Activated B cell treated with CpG ODN at 0.5 μM for 24 hours (primary cell): ENCODE data around the gene FSTL1. TPM values are rescaled to one million over a fixed set of nuclear protein-coding genes. Genes with fewer than 3 reads are reported as not detected.

Experiments
- ATAC-seq: fragments of 200-7000 bp; cut with Tn5 transposase; one replicate; pipeline ENCODE4 v1.10.0; 2021; ENCODE audit warnings: low read depth, mild to moderate bottlenecking, moderate library complexity
- CTCF ChIA-PET: fragments of 350-600 bp; sonication (Branson Sonifier 250); formaldehyde crosslinking; loops from one replicate; lab custom pipeline; 2021; ENCODE audit warnings: antibody characterized with exemption; lab: Charles Lee
- POLR2A ChIA-PET: fragments of 350-600 bp; sonication (Branson Sonifier 250); formaldehyde crosslinking; loops from one replicate; lab custom pipeline; 2021; ENCODE audit warnings: antibody characterized with exemption; lab: Charles Lee
- DNase-seq: peaks from one replicate; pipeline ENCODE4 v3.0.0; 2022
- H3K27ac Mint-ChIP-seq: one replicate; pipeline ENCODE4 v1.8.0; 2020; ENCODE audit warnings: mixed read lengths
- H3K27me3 Mint-ChIP-seq: one replicate; pipeline ENCODE4 v1.8.0; 2021; ENCODE audit warnings: mixed read lengths
- H3K36me3 Mint-ChIP-seq: one replicate; pipeline ENCODE4 v1.8.0; 2021; ENCODE audit warnings: low read depth, mixed read lengths
- H3K4me1 Mint-ChIP-seq: one replicate; pipeline ENCODE4 v1.8.0; 2021; ENCODE audit warnings: mixed read lengths
- H3K4me3 Mint-ChIP-seq: one replicate; pipeline ENCODE4 v1.8.0; 2020; ENCODE audit warnings: mild to moderate bottlenecking, mixed read lengths
- H3K9me3 Mint-ChIP-seq: one replicate; pipeline ENCODE4 v1.8.0; 2020; ENCODE audit warnings: mixed read lengths
- intact Hi-C: fragments of 100-400 bp; cut with micrococcal nuclease; formaldehyde crosslinking; loops from one replicate; pipeline ENCODE4 v1.15.1; 2024
- total RNA-seq: library from RNA; stranded (reverse); gene quantifications from 2 replicates; pipeline ENCODE4 v1.2.3, GENCODE V29; 2022
- TF ChIP-seq, protein P1 (sequence below): fragments of 200-600 bp; IDR thresholded peaks from one replicate; pipeline ENCODE4 v1.8.0; 2022; ENCODE audit warnings: antibody characterized with exemption, mild to moderate bottlenecking

Gene FSTL1
- total RNA-seq, 1 donor from 2014 or later: not detected

DNA sequence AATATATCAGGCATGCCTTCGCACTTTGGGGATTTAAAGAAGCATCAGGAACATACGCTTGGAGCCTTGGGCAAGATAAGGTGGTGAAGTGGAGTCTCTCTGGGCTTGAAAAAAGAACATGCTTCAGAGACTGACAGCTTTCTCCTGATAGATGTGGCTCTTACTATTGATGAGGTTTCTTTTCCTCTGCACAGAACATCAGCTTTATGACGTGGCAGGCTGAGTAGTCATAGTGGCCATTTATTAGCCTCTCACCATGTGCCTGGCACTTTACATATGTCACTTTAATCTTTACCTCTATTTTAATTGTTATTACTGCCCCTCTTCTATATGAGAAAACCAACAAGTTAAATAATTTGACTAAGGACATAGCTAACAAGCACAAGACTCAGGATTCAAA, 82.6 kb downstream of the FSTL1 start:
- TF ChIP-seq, protein P1, sequence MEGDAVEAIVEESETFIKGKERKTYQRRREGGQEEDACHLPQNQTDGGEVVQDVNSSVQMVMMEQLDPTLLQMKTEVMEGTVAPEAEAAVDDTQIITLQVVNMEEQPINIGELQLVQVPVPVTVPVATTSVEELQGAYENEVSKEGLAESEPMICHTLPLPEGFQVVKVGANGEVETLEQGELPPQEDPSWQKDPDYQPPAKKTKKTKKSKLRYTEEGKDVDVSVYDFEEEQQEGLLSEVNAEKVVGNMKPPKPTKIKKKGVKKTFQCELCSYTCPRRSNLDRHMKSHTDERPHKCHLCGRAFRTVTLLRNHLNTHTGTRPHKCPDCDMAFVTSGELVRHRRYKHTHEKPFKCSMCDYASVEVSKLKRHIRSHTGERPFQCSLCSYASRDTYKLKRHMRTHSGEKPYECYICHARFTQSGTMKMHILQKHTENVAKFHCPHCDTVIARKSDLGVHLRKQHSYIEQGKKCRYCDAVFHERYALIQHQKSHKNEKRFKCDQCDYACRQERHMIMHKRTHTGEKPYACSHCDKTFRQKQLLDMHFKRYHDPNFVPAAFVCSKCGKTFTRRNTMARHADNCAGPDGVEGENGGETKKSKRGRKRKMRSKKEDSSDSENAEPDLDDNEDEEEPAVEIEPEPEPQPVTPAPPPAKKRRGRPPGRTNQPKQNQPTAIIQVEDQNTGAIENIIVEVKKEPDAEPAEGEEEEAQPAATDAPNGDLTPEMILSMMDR: no peak
- Mint-ChIP-seq H3K27me3 (no peaks in the 10 kb centered on the region), H3K4me3 (no peak overlapping the region), H3K4me1 (peaks cover 2% of the 10 kb centered on the region), H3K27ac (no peak overlapping the region), H3K9me3 (peaks cover 2% of the 10 kb centered on the region), H3K36me3 (peaks cover 7% of the 10 kb centered on the region)
- intact Hi-C loops: no loop called here
- ChIA-PET CTCF (no interaction called here), POLR2A (no interaction called here)
- DNase-seq (no peak), ATAC-seq (no peak)

DNA sequence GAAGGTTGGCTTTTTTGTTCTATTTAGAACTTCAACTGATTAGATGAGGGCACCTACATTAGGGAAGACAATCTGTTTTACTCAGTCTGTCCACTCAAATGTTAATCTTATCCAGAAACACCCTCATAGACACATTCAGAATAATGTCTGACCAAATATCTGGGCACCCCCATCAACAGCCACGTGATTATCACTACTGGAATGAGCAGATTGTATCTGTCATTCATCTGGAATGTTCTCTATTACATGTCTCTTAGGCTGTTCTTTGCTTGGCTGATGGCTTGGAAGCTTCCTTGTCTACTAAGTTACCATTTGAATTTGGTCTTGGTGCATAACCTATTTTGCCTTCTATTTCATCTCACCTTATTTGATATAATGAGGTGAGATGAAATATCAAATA, 86.0 kb downstream of the FSTL1 start:
- H3K27me3 Mint-ChIP-seq: no peaks in the 10 kb centered on the region
- H3K27ac Mint-ChIP-seq: no peak overlapping the region
- TF ChIP-seq, protein P1: no peak
- DNase-seq (no peak), ATAC-seq (no peak)
- H3K4me1 Mint-ChIP-seq: no peaks in the 10 kb centered on the region
- POLR2A ChIA-PET: interaction anchor here (1.5 kb wide), 1 partner anchor 16 kb away, joined by 4 read pairs; the partner anchor contains the start of gene LRRC58
- no peaks in the 10 kb centered on the region for H3K9me3 Mint-ChIP-seq
- peaks cover 4% of the 10 kb centered on the region for H3K36me3 Mint-ChIP-seq
- CTCF ChIA-PET: no interaction called here
- H3K4me3 Mint-ChIP-seq: no peak overlapping the region
- intact Hi-C loops: no loop called here

DNA sequence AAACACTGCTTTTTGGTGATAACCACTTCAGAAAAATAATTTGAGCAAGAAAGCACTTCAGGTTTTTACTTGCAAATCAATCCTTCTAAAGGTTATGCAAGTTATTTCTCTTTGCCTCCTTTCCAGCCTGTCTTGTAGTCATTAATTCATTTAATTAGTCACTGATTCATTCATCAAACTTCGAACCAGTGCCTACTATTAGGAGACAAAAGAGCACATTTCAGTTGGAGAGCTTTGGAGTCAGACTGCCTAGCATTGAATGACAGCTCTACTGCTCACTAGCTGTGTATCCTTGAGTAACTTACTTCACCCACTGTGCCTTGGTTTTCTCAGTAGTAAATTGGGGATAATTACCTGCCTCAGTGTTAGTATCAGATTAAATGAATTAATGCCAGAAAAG, 86.7 kb downstream of the FSTL1 start:
- no peak for ATAC-seq

DNA sequence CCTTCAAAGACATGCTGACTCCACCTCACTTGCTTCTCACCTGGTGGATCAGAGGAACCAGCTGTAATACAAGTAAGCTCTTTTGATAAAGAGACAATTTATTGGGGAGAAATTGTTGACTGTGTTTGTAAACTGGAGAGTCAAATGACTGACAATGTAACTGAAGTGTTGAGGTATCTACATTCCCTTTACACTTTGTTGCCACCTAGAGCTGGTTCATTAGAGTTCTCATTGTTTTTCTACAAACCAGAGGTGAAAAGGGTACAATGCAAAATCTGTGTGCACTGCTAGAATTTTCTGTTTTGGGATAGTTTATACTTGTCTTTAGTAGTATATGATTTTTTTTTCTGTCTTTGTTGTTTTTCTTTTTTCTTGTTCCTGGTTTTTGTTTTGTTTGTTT, 93.0 kb downstream of the FSTL1 start:
- no peak for DNase-seq
- ATAC-seq: no peak
- TF ChIP-seq, protein P1: no peak
- Mint-ChIP-seq H3K9me3 (no peaks in the 10 kb centered on the region), H3K36me3 (no peaks in the 10 kb centered on the region), H3K27ac (no peak overlapping the region), H3K4me1 (no peaks in the 10 kb centered on the region), H3K4me3 (no peak overlapping the region), H3K27me3 (no peaks in the 10 kb centered on the region)
- intact Hi-C loops: loop anchor here (10.0 kb wide), 1 partner anchor 533 kb away; no protein-coding TSS in a partner anchor
- POLR2A ChIA-PET: no interaction called here
- CTCF ChIA-PET: interaction anchor here (1.1 kb wide), 1 partner anchor 114 kb away, joined by 3 read pairs; no protein-coding TSS in a partner anchor

More for the DNA sequence above, 86.7 kb downstream of the FSTL1 start:
- TF ChIP-seq, protein P1: no peak
- Mint-ChIP-seq H3K27ac (no peak overlapping the region), H3K4me1 (no peaks in the 10 kb centered on the region), H3K27me3 (no peaks in the 10 kb centered on the region), H3K9me3 (no peaks in the 10 kb centered on the region), H3K36me3 (peaks cover 2% of the 10 kb centered on the region), H3K4me3 (no peak overlapping the region)
- ChIA-PET POLR2A (interaction anchor here (1.5 kb wide), 1 partner anchor 15 kb away, joined by 4 read pairs; the partner anchor contains the start of gene LRRC58), CTCF (interaction anchor here (0.7 to 1.2 kb wide), 2 partner anchors 10 to 53 kb away, joined by 3 to 4 read pairs; no protein-coding TSS in a partner anchor)
- no peak for DNase-seq
- intact Hi-C loops: no loop called here

DNA sequence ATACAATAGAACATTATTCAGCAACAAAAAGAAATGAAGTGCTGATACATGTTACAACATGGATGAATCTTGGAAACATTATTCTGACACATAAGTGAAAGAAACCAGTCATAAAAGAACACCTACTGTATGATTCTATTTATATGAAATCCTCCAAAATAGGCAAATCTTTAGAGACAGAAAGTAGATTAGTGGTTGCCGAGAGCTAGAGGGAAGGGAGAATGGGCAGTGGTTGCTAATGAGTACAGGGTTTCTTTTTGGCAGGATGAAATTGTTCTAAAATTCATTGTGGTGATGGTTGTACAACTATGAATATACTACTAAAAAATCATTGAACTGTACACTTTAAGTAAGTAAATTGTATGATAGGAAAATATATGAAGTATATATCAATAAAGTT, 95.3 kb downstream of the FSTL1 start:
- no peaks in the 10 kb centered on the region for H3K36me3 Mint-ChIP-seq
- no peak overlapping the region for H3K27ac Mint-ChIP-seq
- ATAC-seq (no peak), DNase-seq (no peak)
- no peaks in the 10 kb centered on the region for H3K9me3 Mint-ChIP-seq
- intact Hi-C loops: loop anchor here (10.0 kb wide), 1 partner anchor 531 kb away; no protein-coding TSS in a partner anchor
- ChIA-PET POLR2A (no interaction called here), CTCF (no interaction called here)
- no peaks in the 10 kb centered on the region for H3K27me3 Mint-ChIP-seq
- H3K4me1 Mint-ChIP-seq: no peaks in the 10 kb centered on the region
- TF ChIP-seq, protein P1: no peak
- H3K4me3 Mint-ChIP-seq: no peak overlapping the region
